SKM-1 treated with dmso at 0.1 percent for 144 hours (cell line): ENCODE data around the gene CEP63.

ENCODE experiments used
- DNase-seq: peaks from one replicate; lab custom pipeline; 2025; ENCODE audit not compliant: unreplicated experiment; lab: John Stamatoyannopoulos, UW

Gene CEP63

DNA sequence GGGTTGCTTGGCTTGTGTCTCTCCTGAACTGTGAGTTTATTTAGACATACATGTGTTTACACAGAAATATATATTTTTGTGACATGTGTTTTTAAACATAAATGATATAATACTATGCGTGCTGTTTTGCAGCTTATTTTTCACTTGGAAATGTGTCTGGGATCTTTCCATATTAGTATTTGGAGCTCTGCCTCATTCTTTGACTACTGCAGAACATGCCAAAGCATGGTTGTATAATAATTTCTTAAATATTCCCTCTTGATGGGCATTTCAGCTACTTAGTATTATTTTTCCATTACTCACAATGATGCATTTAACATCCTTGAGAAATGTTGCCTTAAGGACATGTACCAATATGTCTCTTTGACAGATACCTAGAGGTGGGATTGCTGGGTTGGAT, 19.5 kb upstream of the CEP63 start:
- no peak for DNase-seq

DNA sequence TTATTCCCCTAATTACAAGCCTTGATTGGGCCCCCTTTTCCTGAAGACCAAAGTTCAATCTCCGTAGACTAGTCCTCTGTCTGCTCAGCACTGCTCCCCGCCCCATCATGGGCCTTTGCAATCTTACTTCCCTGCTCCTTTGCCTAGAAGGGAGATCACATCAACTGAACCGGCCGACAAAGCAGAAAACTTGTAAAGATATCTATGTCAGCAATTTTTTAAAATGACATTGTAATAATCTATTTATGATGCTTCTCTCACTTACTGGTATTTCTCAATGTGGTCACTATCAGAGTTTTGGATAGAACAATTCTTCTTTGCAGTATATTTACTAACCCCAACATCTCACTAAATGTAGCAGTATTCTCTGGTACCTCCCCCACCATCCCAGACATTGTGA, 17.3 kb upstream of the CEP63 start:
- DNase-seq: no peak

DNA sequence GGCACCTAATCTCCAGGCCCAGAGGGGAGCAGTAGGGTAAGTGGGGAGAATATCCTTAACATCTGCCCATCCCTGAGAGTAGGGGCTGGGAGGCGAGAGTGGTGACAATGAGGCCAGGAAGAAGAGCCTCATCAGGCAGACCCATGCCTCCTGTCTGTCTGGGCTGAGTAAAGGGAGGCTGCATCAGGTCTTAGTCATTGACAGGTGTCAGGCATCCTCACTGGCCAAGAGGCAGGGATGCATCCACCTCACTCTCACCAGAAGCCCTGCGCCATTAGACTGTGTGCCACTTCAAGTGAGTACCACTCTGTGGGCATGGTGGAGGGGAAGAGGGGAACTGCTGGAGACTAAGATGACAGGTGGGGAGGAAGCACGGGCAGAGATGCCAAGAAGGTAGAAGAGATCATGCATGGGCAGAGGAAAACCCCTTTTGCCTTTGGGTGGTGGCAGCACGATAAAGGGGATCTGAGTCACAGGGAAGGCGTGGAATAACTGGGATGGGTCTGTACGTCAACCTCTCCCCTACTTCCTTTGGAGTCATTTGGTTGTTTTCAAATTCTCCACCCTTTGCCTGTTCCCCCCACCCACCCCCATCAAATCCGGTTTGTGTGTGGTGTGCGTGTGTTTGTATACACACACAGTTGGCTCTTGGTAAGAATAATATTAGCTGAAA, 14.2 kb upstream of the CEP63 start:
- DNase-seq: no peak

DNA sequence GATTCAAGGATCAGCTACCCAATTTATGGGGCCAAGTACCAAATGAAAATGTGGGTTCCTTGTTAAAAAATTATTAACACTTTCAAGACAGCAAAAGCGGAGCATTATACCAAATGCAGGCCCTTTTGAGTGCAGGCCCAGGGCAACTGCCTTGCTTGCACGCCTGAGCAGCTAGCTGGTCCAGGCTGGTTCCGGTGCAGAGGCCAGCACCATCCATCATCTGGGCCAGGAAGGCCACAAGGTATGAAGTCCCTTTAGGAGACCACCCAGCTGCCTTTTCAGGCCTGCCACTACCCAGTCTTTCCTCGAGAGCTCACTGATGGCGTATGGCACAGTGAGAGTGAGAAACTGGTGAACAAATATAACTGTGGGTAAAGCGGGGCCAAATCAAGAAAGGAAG, 13.0 kb upstream of the CEP63 start:
- no peak for DNase-seq

- DNase-seq: peak; percentile 45
These were observed 11.8 kb upstream of the CEP63 start for GRCh38 chr3:134473868-134474546.

DNA sequence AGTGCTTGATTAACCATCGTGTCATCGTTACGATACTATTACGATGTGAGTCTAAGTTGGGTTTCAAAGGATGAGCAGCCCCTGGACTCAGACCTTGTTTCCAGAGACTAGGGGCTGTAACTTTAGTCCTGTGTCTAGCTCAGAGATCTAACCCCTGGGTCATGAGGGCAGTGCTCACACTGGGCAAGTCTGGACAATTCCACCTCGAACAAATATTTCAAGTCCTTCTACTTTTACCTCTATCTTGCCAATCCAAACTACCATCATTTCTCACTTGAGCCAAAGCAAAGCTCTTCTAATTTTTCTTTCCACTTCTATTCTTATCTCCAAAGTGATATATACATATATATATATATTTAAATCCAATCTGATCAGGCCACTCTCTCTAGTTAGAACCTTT, 10.9 kb upstream of the CEP63 start:
- DNase-seq: no peak

DNA sequence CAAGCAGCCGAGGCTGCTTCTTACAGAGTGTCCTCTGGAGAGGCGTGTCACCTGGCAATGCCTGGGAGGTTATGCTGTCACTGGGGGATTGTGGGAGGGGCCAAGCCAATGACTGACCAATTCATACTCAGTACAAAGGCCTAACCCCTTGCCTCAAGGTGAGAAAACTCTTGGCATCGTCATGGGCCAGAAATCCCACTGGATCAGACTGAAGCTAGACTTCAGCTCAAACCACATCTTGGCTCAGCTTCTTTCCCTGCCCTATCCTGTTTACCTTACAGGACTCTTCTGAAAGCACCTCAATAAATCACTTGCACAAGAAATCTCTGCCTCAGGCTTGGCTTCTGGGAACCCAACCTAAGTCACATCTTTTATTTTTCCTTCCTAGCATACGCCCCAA, 9.6 kb upstream of the CEP63 start:
- DNase-seq: no peak

- DNase-seq: no peak
These were observed 8.9 kb upstream of the CEP63 start for GRCh38 chr3:134477002-134477401.

DNA sequence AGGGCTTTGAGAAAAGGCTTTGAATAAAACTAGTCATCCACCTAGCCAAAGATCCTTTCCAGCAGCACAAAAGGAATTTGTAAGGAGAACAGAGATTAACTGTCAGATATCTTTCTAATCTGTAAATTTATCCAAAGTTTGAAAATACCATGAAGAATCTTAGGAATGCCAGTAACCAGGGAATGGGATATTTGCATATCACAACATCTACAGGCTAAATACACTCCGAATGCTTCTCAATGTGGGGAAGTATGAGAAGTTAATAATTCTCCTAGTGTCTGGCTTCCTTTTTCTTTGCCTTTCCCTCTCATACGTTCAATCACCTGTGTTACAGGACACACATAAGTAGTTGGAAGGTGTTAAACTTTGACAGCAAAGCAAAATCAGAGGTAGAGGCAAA, 7.9 kb upstream of the CEP63 start:
- DNase-seq: no peak

DNA sequence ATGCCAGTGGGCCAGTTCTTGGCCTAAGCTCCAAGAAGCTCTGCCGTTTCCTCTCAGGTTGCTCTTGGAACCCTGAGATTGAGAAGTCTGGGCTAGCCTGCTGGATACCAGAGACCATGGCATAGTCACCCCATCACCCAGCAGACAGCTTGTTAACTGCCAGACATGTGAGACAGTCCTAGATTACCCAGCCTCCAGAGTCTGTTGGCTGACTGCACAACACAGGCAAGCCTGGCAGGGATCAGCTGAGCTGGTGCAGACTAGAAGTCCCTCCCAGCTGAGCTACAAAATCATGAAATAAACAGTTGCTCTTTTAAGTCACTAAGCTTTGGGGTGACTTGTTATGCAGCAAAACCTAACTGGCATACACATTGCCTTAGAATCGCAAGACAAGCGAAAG, 5.3 kb upstream of the CEP63 start:
- no peak for DNase-seq

DNA sequence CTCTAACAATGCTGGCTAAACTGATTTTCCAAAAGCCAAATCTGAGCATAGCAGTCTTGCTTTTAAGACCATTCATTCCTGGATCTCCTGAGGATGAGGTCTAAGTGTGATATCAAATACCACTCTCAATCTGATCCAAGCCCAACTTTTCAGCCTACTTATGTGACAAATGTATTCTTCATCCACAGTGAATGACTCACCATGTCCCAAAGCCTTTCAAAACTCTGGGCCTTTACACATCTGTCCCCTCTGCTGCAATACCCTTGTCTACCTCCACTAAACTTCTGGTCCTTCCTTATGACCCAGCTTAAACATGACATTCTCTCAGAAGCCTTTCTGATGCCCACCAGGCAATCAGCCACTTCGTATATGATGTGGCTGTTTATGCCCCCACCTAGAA, 4.7 kb upstream of the CEP63 start:
- DNase-seq: no peak

DNA sequence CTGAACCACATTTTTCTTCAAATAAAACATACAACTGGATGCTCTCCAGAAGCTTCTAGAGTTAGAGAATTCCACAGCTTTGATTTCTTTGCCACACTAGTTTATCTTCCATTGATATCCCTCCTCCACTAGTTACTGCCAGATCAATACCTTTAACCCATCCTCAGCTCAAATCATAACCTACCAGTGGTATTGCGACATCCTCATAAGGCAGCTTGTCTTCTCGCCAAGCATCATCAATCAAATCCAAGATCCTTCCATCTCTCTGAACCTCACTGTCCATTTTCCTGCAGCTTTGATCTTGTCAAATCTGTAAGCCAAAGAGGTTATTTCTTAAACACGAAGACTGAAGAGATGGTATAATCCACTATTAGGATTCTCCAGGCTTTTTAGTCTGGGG, 3.2 kb upstream of the CEP63 start:
- DNase-seq: no peak

- no peak for DNase-seq
These were observed 2.5 kb upstream of the CEP63 start for GRCh38 chr3:134483195-134483900.

- DNase-seq: peak; percentile 17
These were observed 661 bp upstream of the CEP63 start for GRCh38 chr3:134485075-134485717.

- peak; percentile 30 for DNase-seq
These were observed 752 bp downstream of the CEP63 start for GRCh38 chr3:134486577-134487041.

DNA sequence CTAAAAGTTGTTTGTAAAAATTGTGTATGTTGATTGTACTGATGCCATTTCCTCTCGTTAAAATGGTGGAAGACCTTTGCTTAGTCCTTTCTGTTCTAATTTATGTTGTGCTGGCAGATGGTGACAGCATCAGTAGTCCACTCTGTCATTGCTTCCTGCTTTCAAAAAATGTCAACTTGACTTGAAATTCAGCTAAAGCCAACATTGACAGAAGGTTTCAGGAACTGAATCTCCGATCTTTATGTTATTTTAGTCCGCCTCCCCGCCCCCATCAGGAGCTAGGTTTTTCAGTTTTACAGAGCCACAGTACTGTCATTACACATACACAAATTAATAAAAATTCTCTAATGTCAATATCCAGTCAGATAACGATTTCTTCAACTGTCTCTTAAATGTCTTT, 1.5 kb downstream of the CEP63 start:
- peak; percentile 18 for DNase-seq

GRCh38 chr3:134494495-134494894, 8.6 kb downstream of the CEP63 start:
- no peak for DNase-seq

- DNase-seq: no peak
These were observed 10.1 kb downstream of the CEP63 start for GRCh38 chr3:134495980-134496379.

GRCh38 chr3:134496471-134497071, 10.7 kb downstream of the CEP63 start:
- DNase-seq: no peak

DNA sequence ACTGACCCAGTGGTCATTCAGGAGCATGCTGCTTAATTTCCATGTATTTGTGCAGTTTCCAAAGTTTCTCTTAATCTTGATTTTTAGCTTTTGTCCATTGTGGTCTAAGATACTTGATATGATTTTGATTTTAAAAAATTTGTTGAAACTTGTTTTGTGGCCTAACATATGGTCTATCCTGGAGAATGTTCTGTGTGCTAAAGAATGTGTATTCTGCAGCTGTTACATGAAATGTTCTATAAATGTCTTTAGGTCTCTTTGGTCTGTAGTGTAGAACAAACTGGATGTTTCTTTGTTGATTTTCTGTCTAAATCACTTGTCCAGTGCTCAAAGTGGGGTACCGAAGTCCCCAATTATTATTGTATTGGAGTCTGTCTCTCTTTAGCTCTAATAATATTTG, 17.4 kb downstream of the CEP63 start:
- no peak for DNase-seq

DNA sequence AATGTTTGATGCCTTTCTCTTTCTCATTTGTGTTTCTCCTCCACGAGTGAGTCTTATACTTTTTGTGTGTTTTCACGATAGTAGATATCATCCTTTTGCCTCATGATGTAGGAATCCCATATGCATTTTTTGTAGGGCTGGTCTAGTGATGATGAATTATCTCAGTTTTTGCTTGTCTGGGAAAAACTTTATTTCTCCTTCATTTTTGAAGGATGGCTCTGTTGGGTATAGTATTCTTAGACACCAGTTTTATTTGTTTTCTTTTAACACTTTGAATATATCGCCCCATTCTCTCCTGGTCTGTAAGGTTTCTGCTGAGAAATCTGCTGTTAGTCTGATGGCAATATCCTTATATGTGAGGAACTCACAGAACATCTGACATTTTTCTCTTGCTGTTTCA, 18.3 kb downstream of the CEP63 start:
- DNase-seq: no peak
